Activated T-helper 9 cell treated with anti-CD3 and anti-CD28 coated beads, Interleukin-2, amount 50 U/mL, for 16 hours (primary cell): ENCODE results near the gene CENPW.

Experiments
- DNase-seq: peaks from one replicate; pipeline ENCODE4 v3.0.0-alpha.2; 2020; ENCODE audit warnings: low read depth

CENPW gene

DNA sequence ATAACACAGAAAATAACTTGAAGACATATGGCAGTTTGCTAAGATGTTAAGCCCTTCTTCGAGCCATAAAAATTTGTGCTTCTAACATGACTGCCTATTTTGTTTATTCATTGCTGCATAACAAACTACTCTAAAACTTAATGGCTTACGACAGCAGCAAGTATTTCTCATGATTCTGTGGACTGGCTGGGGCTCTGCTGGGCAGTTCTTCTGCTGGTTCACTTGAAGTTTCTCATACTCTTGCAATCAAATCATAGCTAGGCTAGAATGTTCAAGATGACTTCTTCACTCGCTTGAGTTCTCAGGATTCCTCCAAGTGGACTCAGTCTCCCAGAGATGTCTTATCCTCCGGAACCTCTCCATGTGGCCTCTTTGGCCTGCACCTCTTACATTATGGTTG lies 33.4 kb downstream of the CENPW start:
- DNase-seq: no peak

DNA sequence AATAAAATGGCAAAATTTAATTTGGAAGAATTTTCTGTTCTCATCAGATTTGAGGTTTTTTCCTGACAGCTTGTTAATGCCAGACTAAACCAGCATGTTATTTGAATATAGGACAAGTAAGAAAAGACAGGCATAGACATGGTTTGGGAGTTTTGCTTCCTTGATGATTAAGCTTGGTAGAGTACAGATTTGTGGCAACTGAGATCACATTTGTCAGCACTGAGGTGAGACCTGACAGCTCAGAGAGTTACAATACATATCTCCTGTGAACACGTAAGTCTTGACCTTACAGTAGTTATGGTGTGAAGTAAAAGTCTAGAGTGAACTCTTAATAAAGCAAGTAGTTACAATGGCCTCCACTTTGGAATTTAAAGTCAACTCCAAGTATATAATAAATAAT lies 34.5 kb downstream of the CENPW start:
- DNase-seq: no peak

DNA sequence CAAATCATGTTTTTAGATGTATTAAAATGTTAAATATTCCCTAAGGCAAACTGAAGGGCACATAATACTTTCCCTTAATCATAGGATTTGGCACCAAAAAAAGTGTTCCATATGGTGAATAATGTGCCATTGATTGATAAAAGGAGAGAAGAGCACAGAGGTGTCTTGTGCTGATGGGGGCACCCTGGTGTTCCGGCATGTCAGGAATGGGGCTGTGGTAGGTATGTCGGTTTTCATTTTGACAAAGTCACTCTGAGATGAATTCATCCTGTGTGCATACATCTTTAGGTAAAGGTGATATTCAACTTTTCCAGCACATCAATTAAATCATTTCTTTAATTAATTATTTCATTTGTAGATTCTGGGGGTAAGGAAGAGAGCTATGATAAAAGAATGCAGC lies 36.8 kb downstream of the CENPW start:
- no peak for DNase-seq

DNA sequence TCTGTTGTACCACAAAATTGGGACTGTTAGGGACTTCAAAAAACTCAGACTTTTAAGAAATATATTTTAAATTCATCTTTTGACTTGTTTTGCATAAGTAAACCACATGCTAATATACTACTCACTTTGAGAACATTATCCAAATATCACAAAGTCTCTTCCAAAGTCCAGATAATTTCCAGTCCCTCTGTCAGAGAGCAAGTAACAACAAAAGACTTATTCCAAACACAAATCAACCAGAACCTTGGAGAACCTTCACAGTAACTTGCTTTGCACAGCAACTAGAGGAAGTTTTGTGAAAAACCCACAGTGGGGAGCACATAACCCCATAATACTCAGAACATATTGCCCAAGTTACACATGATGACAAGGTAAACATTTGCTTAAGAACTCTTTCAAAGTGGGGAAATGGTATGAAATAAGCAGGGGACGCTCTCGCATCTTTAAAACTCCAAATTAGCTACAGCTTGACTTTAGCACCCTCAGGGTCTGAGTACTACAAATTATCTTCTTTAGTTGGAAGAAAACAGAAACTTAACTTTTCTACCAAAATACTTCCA lies 37.8 kb downstream of the CENPW start:
- DNase-seq: no peak

DNA sequence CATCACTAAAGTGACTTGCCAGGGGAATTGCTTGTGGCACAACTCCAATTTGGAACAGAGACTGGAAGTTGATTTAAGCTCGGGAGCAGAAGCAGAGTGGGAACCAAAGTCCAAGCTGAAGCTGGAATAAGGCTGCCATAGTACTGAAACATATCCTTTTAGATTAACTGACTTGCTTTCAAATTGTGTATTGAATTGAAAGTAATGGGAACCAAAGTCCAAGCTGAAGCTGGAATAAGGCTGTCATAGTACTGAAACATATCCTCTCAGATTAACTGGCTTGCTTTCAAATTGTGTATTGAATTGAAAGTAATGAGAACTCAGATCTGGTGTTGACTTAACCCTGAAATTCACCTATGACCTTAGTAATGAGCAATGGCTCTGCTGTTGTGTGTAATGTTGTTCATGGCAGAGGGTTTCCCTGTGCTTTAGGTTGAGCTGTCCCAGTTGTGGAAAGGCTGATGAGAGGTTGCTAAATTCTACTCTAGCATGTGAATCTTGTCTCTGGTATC lies 40.2 kb downstream of the CENPW start:
- DNase-seq: no peak

DNA sequence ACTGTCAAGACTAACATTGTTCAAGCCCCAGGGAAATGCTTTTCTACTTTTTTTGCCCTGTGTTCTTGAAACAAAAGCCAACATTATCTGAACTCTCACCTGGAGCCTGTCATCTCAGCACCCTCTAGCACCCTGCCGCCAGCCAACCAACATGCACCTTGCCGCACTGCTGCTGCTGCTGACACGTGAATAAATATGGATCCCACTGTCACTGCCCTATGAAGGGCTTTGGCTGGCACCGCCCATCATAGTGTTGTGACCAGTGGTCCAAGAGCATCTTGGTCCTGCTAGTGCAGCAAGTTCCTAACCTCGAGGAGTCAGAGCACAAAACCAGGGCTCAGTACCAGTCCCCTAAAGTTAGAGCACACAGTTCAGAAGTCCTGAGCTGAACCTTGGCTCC lies 41.6 kb downstream of the CENPW start:
- no peak for DNase-seq

DNA sequence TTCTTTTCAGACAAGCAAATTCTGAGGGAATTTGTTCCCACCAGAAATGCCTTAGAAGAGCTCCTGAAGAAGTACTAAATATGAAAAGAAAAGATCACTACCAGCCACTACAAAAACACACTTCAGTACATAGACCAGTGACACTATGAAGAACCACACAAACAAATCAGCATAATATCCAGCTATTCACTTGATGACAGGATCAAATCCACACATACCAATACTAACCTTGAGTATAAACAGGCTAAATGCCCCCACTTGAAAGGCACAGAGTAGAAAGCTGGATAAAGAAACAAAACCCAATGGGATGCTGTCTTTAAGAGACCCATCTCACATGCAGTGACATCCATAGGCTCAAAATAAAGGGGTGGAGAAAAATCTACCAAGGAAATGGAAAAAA lies 43.3 kb downstream of the CENPW start:
- no peak for DNase-seq

DNA sequence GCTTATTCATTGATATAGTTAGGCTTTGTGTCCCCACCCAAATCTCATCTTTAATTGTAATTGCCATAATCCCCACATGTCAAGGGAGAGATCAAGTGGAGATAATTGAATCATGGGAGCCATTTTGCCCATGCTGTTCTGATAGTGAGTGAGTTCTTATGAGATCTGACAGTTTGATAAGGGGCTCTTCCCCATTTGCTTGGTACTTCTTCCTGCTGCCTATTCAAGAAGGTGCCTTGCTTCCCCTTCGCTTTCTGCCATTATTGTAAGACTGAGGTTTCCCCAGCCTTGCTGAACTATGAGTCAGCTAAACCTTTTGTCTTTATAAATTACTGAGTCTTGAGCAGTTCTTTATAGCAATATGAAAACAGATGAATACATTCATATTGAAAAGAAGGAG lies 45.6 kb downstream of the CENPW start:
- no peak for DNase-seq

DNA sequence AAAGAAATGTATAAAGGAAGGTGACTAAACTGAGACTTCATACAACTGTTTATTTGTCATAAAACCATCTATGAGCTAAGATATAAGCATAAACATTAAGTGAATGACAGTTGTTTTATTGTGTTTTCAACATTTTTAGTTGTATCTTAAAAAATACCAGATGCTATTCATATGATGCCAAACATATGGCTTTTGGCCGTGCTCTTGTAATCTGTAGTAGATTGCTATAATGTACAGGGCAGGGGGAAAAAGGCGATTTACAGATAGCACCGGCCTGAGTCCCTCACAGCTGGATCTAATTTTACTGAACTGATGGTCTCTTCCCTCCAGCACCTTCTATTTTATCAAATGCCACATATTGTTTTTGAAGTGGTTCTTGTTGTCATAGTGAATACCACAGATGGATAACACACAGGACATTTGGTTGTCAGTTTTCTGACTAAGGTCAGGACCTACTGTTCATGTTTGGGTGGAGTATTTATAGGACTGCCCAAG lies 48.2 kb downstream of the CENPW start:
- DNase-seq: no peak

DNA sequence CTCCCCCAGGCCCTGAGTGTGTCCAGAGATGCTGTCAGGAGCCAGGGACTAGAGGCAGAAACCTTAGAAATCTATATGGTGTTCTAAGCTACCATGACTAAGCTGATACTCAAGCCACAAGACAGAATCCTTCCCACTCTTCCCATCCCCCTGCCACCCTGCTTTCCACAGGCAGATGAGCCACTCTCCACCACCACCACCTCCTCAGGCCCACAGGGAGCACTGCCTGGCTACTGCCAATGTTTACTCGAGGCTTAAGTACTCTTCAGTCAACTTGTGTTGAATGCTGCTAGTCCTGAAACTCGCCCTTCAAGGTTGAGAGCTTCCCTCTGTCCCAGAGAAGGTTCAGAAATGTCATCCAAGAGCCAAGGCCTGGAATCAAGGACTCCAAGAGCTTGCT lies 56.2 kb downstream of the CENPW start:
- DNase-seq: no peak
